ENCODE measurements around the gene SLC22A1. TPM values are rescaled to one million over a fixed set of nuclear protein-coding genes. Genes with fewer than 3 reads are reported as not detected.

Gene SLC22A1
- total RNA-seq, 1 experiment from 2014 or later: 0.98 TPM

DNA sequence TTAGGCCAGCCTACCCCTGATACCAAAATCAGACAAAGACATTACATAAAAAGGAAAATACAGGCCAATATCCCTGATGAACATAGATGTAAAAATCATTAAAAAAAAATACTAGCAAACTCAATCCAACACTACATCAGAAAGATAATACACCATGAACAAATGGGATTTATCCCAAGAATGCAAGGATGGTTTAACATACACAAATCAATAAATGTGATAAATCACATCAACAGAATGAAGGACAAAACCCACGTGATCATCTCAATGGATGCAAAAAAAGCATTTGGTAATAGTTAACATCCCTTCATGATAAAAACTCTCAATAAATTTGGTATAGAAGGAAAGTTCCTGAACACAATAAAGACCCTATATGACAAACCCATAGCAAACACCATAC lies 73.2 kb downstream of the SLC22A1 start:
- Histone ChIP-seq H3K4me3 (ENCODE audit: low read depth in 2 of 2, low read length in 2 of 2) (no peak overlapping the region), H3K27me3 (ENCODE audit: control insufficient read depth, insufficient read depth, low read length) (no peaks in the 10 kb centered on the region; the same call in 1 of the 2 replicates), H3K4me1 (ENCODE audit: control insufficient read depth, insufficient read depth, low read length) (no peaks in the 10 kb centered on the region), H3K36me3 (ENCODE audit: control insufficient read depth, insufficient read depth, low read length) (no peaks in the 10 kb centered on the region), H3K9me3 (ENCODE audit: control insufficient read depth, insufficient read depth, low read depth, low read length) (no peaks in the 10 kb centered on the region), H3K27ac (ENCODE audit: low read length) (no peak overlapping the region)
- no TSS peak for BruUV-seq (replicated peaks)
- no peak for DNase-seq (ENCODE audit: low read depth, low spot score)
- in situ Hi-C loops (cut with HindIII; ENCODE audit: low pct_unique_long_range_greater_than_20kb, low sequenced_read_pairs): no loop called here
- TF ChIP-seq TCF7L2 (IDR thresholded peaks at IDR 0.05; ENCODE audit: low read depth, low read length) (no peak), POLR2AphosphoS5 (IDR thresholded peaks at IDR 0.05; ENCODE audit: low read depth, low read length) (no peak), SIN3A (IDR thresholded peaks at IDR 0.05; ENCODE audit: borderline replicate concordance, insufficient read depth, low read depth, low read length) (no peak)
- TF ChIP-seq, protein P1, sequence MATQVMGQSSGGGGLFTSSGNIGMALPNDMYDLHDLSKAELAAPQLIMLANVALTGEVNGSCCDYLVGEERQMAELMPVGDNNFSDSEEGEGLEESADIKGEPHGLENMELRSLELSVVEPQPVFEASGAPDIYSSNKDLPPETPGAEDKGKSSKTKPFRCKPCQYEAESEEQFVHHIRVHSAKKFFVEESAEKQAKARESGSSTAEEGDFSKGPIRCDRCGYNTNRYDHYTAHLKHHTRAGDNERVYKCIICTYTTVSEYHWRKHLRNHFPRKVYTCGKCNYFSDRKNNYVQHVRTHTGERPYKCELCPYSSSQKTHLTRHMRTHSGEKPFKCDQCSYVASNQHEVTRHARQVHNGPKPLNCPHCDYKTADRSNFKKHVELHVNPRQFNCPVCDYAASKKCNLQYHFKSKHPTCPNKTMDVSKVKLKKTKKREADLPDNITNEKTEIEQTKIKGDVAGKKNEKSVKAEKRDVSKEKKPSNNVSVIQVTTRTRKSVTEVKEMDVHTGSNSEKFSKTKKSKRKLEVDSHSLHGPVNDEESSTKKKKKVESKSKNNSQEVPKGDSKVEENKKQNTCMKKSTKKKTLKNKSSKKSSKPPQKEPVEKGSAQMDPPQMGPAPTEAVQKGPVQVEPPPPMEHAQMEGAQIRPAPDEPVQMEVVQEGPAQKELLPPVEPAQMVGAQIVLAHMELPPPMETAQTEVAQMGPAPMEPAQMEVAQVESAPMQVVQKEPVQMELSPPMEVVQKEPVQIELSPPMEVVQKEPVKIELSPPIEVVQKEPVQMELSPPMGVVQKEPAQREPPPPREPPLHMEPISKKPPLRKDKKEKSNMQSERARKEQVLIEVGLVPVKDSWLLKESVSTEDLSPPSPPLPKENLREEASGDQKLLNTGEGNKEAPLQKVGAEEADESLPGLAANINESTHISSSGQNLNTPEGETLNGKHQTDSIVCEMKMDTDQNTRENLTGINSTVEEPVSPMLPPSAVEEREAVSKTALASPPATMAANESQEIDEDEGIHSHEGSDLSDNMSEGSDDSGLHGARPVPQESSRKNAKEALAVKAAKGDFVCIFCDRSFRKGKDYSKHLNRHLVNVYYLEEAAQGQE (IDR thresholded peaks at IDR 0.05; ENCODE audit: insufficient read depth in 1 of 2, low read depth in 2 of 2, low read length in 1 of 2): no peak
- TF ChIP-seq, protein P2, sequence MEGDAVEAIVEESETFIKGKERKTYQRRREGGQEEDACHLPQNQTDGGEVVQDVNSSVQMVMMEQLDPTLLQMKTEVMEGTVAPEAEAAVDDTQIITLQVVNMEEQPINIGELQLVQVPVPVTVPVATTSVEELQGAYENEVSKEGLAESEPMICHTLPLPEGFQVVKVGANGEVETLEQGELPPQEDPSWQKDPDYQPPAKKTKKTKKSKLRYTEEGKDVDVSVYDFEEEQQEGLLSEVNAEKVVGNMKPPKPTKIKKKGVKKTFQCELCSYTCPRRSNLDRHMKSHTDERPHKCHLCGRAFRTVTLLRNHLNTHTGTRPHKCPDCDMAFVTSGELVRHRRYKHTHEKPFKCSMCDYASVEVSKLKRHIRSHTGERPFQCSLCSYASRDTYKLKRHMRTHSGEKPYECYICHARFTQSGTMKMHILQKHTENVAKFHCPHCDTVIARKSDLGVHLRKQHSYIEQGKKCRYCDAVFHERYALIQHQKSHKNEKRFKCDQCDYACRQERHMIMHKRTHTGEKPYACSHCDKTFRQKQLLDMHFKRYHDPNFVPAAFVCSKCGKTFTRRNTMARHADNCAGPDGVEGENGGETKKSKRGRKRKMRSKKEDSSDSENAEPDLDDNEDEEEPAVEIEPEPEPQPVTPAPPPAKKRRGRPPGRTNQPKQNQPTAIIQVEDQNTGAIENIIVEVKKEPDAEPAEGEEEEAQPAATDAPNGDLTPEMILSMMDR (IDR thresholded peaks at IDR 0.05): no peak
- POLR2A ChIA-PET: no interaction called here
- CTCF ChIA-PET: no interaction called here
- ATAC-seq: no peak
- intact Hi-C loops (cut with micrococcal nuclease; ENCODE audit: unreplicated experiment): no loop called here

DNA sequence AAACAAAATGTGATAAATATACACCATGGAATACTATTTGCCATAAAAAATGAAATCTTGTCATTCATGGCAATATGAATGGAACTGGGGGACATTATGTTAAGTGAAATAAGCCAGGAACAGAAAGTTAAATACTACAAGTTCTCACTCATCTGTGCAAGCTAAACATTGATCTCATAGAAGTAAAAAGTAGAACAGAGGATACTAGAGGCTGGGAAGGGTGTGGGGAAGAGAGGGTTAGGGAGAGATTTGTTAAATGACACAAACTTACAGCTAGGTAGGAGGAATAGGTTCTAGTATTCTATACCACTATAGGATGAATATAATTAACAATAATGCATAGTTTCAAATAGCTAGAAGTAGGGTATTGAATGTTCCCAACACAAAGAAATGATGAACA lies 76.0 kb downstream of the SLC22A1 start:
- no peak for TF ChIP-seq TCF7L2 (IDR thresholded peaks at IDR 0.05; ENCODE audit: low read depth, low read length)
- TF ChIP-seq SIN3A (IDR thresholded peaks at IDR 0.05; ENCODE audit: borderline replicate concordance, insufficient read depth, low read depth, low read length): no peak
- TF ChIP-seq, protein P2 (IDR thresholded peaks at IDR 0.05): no peak
- TF ChIP-seq POLR2AphosphoS5 (IDR thresholded peaks at IDR 0.05; ENCODE audit: low read depth, low read length): no peak
- TF ChIP-seq, protein P1 (IDR thresholded peaks at IDR 0.05; ENCODE audit: insufficient read depth in 1 of 2, low read depth in 2 of 2, low read length in 1 of 2): no peak
- H3K27ac ChIP-seq (ENCODE audit: low read length): no peak overlapping the region
- no peaks in the 10 kb centered on the region for H3K4me1 ChIP-seq (ENCODE audit: control insufficient read depth, insufficient read depth, low read length)
- ATAC-seq (no peak), DNase-seq (ENCODE audit: low read depth, low spot score) (no peak)
- POLR2A ChIA-PET: no interaction called here
- intact Hi-C loops (cut with micrococcal nuclease; ENCODE audit: unreplicated experiment): no loop called here
- CTCF ChIA-PET: no interaction called here
- in situ Hi-C loops (cut with HindIII; ENCODE audit: low pct_unique_long_range_greater_than_20kb, low sequenced_read_pairs): no loop called here
- BruUV-seq (replicated peaks): no TSS peak
- H3K9me3 ChIP-seq (ENCODE audit: control insufficient read depth, insufficient read depth, low read depth, low read length): no peaks in the 10 kb centered on the region
- no peaks in the 10 kb centered on the region; the same call in 1 of the 2 replicates for H3K36me3 ChIP-seq (ENCODE audit: control insufficient read depth, insufficient read depth, low read length)
- no peaks in the 10 kb centered on the region; the same call in 1 of the 2 replicates for H3K27me3 ChIP-seq (ENCODE audit: control insufficient read depth, insufficient read depth, low read length)
- no peak overlapping the region for H3K4me3 ChIP-seq (ENCODE audit: low read depth in 2 of 2, low read length in 2 of 2)

All from Panc1 (cell line).